Measurements from ENCODE around the gene CYP2E1. TPM values are rescaled to one million over a fixed set of nuclear protein-coding genes. Genes with fewer than 3 reads are reported as not detected.
"Not testable (repeated sequence)": the region's sequence is repeated elsewhere in the genome, so short reads cannot be mapped to it uniquely, and the experiment has no call there.

The CYP2E1 gene
- total RNA-seq, 1 donor from 2014 or later: 0.45 TPM

- DNase-seq (ENCODE audit: low read depth): not testable (repeated sequence)
These were observed 41.8 kb downstream of the CYP2E1 start for GRCh38 chr10:133568831-133569527.

DNA sequence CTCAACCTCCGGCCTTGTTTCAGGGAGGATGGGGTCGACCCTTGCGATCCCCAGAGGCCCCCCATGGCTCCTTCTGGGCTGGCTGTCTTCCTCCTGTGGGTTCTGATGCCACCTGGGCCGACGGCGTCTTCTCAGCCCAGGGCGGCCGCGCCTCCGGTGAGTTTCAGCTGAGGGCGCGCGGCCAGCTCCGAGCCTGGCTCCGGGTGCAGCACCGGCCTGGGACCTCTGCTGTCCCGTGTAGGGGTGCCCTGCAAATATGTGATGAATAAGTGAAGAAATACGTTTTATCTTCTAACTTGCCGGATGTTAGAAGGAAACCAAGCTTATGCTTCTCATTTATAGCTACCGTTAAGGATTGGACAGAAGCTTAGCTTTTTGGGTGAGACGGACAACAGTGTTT lies 42.6 kb downstream of the CYP2E1 start:
- DNase-seq (ENCODE audit: low read depth): not testable (repeated sequence)

DNA sequence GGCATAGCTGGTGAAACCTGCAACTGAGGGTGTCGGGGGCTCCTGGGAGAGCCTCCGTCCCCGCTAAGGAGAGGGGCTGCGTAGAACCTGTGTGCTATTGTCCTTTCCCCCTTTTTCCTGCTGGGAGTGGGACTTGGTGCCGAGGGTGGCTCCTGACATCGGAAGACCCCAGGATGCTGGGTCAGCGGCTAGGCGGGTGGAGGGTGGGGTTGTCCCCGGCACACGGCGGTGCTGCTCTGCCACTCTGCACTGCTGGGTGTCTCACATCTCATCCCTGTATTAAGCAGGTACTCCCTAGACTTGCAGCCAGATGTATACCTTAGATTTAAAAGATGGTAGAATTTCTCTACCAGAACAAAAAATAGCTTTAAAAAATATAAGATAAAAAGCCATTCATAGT lies 44.9 kb downstream of the CYP2E1 start:
- DNase-seq (ENCODE audit: low read depth): not testable (repeated sequence)

- not testable (repeated sequence) for DNase-seq (ENCODE audit: low read depth)
These were observed 46.3 kb downstream of the CYP2E1 start for GRCh38 chr10:133573460-133573859.

DNA sequence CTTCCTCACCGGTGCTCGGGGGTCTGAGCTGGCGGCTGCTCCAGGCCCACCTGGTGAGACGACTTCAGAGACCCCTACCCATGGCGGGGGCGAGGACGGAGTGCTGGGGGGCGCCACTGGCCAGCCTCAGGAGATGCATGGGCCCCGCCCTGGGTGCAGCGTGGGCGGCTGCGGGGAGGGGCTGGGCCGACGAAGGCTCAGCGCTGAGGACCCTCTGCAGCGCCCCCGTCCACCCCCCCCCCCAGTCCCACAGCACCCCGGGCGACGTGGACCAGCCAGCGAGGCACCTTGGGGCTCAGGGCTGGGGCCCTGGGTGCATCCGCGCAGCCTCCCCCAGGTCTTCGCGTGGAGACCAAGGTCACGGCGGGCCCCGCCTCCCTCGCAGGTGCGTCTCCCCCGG lies 49.9 kb downstream of the CYP2E1 start:
- DNase-seq (ENCODE audit: low read depth): not testable (repeated sequence)

Other genes starting within 250 kb of the CYP2E1 start
- 66.3 and 71.5 TPM in 2 replicates for gene TUBGCP2, start 218.5 kb upstream of the CYP2E1 start, total RNA-seq
- gene ZNF511, start 218.4 kb upstream of the CYP2E1 start, total RNA-seq: 25.3 and 25.8 TPM in 2 replicates
- gene CALY, start 190.5 kb upstream of the CYP2E1 start, total RNA-seq: 0.16 TPM in 1 of 2 replicates, not detected in the other
- gene PRAP1, start 180.0 kb upstream of the CYP2E1 start, total RNA-seq: not detected in 2 replicates
- gene FUOM, start 169.3 kb upstream of the CYP2E1 start, total RNA-seq: 8.2 and 9.8 TPM in 2 replicates
- 324 and 382 TPM in 2 replicates for gene ECHS1, start 154.0 kb upstream of the CYP2E1 start, total RNA-seq
- gene PAOX, start 148.1 kb upstream of the CYP2E1 start, total RNA-seq: 4.2 and 5.9 TPM in 2 replicates
- gene MTG1, start 133.2 kb upstream of the CYP2E1 start, total RNA-seq: 24.8 and 27.2 TPM in 2 replicates
- gene SPRN, start 102.7 kb upstream of the CYP2E1 start, total RNA-seq: 0.05 and 0.08 TPM in 2 replicates
- 0.83 and 1.4 TPM in 2 replicates for gene SCART1, start 73.4 kb upstream of the CYP2E1 start, total RNA-seq
- not detected in 2 replicates for gene SYCE1, start 38.2 kb downstream of the CYP2E1 start, total RNA-seq
- not detected in 2 replicates for gene FRG2B, start 99.4 kb downstream of the CYP2E1 start, total RNA-seq

All from myocyte (in vitro differentiated cells).